ENCODE measurements around the gene MTA1. TPM values are rescaled to one million over a fixed set of nuclear protein-coding genes. Genes with fewer than 3 reads are reported as not detected.

MTA1 gene
- total and polyA plus RNA-seq, 2 donors from 2014 or later = 30.4 to 112 TPM

DNA sequence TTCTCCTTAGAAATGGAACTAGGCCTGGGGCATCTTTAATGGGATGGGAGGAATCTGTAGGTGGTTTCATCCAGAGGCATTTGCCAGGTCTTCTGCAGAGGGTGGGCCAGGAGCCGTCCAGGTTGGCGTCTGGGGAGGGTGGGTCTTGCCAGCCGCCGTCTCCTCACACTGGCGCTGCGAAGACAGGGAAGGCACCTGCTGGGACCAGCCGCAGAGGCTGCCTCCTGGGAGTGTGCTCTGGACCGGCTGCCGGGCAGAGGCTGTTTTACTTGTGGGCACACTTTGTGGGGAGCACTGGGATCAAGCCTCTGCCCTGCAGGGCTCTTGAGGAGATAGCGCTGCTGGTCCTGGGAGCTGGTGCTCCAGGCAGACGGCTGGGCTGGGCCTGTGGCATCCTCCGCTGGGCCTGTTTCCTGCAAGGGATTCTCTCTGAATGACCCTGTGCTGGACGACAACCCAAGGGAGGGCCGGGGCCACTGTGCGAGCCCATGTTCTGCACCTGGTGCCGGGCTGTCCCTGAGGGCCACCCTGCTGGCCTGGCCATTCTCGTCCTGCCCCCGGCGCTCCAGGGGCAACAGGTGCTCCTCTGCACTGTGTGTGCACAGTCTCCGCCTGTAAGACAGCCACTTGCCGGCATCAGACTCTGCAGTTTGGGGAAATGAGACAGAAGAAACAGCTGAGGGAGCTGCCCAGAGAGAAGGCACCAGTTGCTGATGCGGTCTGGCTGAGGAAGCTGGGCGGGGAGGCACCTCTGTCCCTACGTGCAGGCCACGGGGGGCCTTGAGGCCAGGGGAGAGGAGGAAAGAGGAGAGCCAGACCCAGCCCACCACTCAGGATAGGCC, 31.3 kb upstream of the MTA1 start:
- FAIRE-seq (no peak), DNase-seq (peak in 1 of 5 donors; percentile 69)

DNA sequence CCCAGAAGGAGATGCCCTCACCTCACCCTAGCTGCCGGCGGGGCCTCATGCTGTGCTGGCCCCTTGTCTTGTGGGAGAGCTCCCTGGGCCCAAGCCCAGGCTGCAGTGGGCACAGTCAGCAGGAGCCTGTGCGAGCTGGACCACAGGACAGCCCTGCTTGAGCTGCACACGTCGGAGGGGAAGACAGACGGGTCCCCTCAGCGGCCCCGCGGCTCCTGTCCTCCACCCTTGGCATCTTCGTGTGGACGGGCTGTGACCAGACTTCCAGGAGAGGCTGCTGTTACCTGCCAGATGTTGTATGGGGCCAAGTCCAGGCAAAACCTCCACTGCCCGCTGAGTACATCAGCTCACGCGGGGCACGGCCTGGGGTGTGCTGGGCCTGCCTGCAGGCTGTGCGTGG, 30.7 kb upstream of the MTA1 start:
- H3K9me3 ChIP-seq (ENCODE audit: control insufficient read depth in 2 of 3, insufficient read depth in 1 of 3, low read length in 3 of 3) = no peaks in the 10 kb centered on the region
- FAIRE-seq (no peak), DNase-seq (peak in 1 of 5 donors; percentile 64)
- no peak overlapping the region for H3K9ac ChIP-seq (ENCODE audit: low read length in 3 of 3)
- H3K4me3 ChIP-seq (ENCODE audit: low read length in 3 of 3) = no peak overlapping the region
- peaks cover 0 to 1% (median under 1%) of the 10 kb centered on the region in 3 donors for H3K36me3 ChIP-seq (ENCODE audit: control insufficient read depth in 2 of 3, insufficient read depth in 3 of 3, low read length in 3 of 3)
- TF ChIP-seq, protein P1, sequence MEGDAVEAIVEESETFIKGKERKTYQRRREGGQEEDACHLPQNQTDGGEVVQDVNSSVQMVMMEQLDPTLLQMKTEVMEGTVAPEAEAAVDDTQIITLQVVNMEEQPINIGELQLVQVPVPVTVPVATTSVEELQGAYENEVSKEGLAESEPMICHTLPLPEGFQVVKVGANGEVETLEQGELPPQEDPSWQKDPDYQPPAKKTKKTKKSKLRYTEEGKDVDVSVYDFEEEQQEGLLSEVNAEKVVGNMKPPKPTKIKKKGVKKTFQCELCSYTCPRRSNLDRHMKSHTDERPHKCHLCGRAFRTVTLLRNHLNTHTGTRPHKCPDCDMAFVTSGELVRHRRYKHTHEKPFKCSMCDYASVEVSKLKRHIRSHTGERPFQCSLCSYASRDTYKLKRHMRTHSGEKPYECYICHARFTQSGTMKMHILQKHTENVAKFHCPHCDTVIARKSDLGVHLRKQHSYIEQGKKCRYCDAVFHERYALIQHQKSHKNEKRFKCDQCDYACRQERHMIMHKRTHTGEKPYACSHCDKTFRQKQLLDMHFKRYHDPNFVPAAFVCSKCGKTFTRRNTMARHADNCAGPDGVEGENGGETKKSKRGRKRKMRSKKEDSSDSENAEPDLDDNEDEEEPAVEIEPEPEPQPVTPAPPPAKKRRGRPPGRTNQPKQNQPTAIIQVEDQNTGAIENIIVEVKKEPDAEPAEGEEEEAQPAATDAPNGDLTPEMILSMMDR (IDR thresholded peaks at IDR 0.05; ENCODE audit: borderline replicate concordance, extremely low read depth, insufficient read depth) = no peak
- intact Hi-C loops (cut with DNase I) = no loop called here
- H3K27me3 ChIP-seq (ENCODE audit: control insufficient read depth, insufficient read depth, low read length) = no peaks in the 10 kb centered on the region
- no peak overlapping the region for H3K27ac ChIP-seq (ENCODE audit: low read depth in 2 of 2, low read length in 2 of 2)
- H3K4me1 ChIP-seq (ENCODE audit: control insufficient read depth in 2 of 3, insufficient read depth in 2 of 3, low read depth in 1 of 3, low read length in 3 of 3) = no peaks in the 10 kb centered on the region

More for the DNA sequence above, 31.3 kb upstream of the MTA1 start:
- H3K4me3 ChIP-seq (ENCODE audit: low read length in 3 of 3) = no peak overlapping the region
- TF ChIP-seq, protein P1 (IDR thresholded peaks at IDR 0.05; ENCODE audit: borderline replicate concordance, extremely low read depth, insufficient read depth) = no peak
- no peak overlapping the region for H3K9ac ChIP-seq (ENCODE audit: low read length in 3 of 3)
- no peaks in the 10 kb centered on the region for H3K9me3 ChIP-seq (ENCODE audit: control insufficient read depth in 2 of 3, insufficient read depth in 1 of 3, low read length in 3 of 3)
- no peak overlapping the region for H3K27ac ChIP-seq (ENCODE audit: low read depth in 2 of 2, low read length in 2 of 2)
- H3K36me3 ChIP-seq (ENCODE audit: control insufficient read depth in 2 of 3, insufficient read depth in 3 of 3, low read length in 3 of 3) = peaks cover 0 to 5% (median 4%) of the 10 kb centered on the region in 3 donors
- H3K27me3 ChIP-seq (ENCODE audit: control insufficient read depth, insufficient read depth, low read length) = no peaks in the 10 kb centered on the region
- H3K4me1 ChIP-seq (ENCODE audit: control insufficient read depth in 2 of 3, insufficient read depth in 2 of 3, low read depth in 1 of 3, low read length in 3 of 3) = no peaks in the 10 kb centered on the region
- intact Hi-C loops (cut with DNase I) = no loop called here

DNA sequence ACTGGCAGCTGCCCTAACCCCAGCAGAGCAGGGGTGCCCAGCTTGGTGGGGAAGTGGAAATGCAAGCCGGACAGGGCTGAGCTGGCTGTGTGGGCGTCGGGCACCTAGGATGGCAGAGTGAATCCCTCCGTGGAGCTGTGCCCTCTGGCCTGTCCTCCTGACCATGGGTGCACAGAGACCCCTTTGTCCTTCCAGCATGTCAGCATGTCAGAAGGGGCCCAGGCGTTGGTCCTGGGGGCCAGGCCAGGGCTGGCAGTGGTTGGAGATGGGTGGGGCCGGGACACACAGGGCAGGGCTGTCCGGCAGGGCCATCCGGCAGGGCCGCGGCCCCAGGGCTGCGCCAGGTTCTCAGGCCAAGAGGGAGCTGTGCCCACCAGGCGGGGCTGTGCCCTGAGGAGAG, 30.1 kb upstream of the MTA1 start:
- Histone ChIP-seq H3K27me3 (ENCODE audit: control insufficient read depth, insufficient read depth, low read length) (no peaks in the 10 kb centered on the region), H3K27ac (ENCODE audit: low read depth in 2 of 2, low read length in 2 of 2) (peak overlapping the region in 1 of 2 donors; percentile 28), H3K9ac (ENCODE audit: low read length in 3 of 3) (no peak overlapping the region), H3K4me1 (ENCODE audit: control insufficient read depth in 2 of 3, insufficient read depth in 2 of 3, low read depth in 1 of 3, low read length in 3 of 3) (no peaks in the 10 kb centered on the region), H3K9me3 (ENCODE audit: control insufficient read depth in 2 of 3, insufficient read depth in 1 of 3, low read length in 3 of 3) (no peaks in the 10 kb centered on the region), H3K36me3 (ENCODE audit: control insufficient read depth in 2 of 3, insufficient read depth in 3 of 3, low read length in 3 of 3) (no peaks in the 10 kb centered on the region), H3K4me3 (ENCODE audit: low read length in 3 of 3) (no peak overlapping the region)
- no peak for FAIRE-seq
- intact Hi-C loops (cut with DNase I) = no loop called here
- peak in 1 of 5 donors; percentile 61 for DNase-seq
- TF ChIP-seq, protein P1 (IDR thresholded peaks at IDR 0.05; ENCODE audit: borderline replicate concordance, extremely low read depth, insufficient read depth) = no peak
